Endodermal cell (in vitro differentiated cells): ENCODE measurements around the gene KDELR3. TPM values are rescaled to one million over a fixed set of nuclear protein-coding genes. Genes with fewer than 3 reads are reported as not detected.

Experiments used
- DNase-seq: peaks from one replicate; pipeline ENCODE4 v3.0.0-alpha.2; 2017
- H3K27ac ChIP-seq: 2 replicates; pipeline ENCODE4 v1.5.1; 2013; ENCODE audit warnings: mild to moderate bottlenecking, low read depth, low read length, moderate library complexity
- H3K27me3 ChIP-seq: 2 replicates; pipeline ENCODE4 v1.6.1; 2013; ENCODE audit warnings: mild to moderate bottlenecking, low read length, moderate library complexity; ENCODE audit not compliant: insufficient read depth, control insufficient read depth, poor library complexity, severe bottlenecking
- H3K36me3 ChIP-seq: 2 replicates; pipeline ENCODE4 v1.7.0; 2013; ENCODE audit warnings: mild to moderate bottlenecking, low read length, moderate library complexity; ENCODE audit not compliant: control insufficient read depth, insufficient read depth
- H3K4me1 ChIP-seq: one replicate; pipeline ENCODE4 v1.7.0; 2013; ENCODE audit warnings: low read length; ENCODE audit not compliant: control insufficient read depth, insufficient read depth
- H3K4me3 ChIP-seq: 2 replicates; pipeline ENCODE4 v1.5.1; 2013; ENCODE audit warnings: mild to moderate bottlenecking, low read length, moderate library complexity
- H3K9ac ChIP-seq: 2 replicates; pipeline ENCODE4 v1.6.1; 2013; ENCODE audit warnings: mild to moderate bottlenecking, low read length, moderate library complexity; ENCODE audit not compliant: poor library complexity, severe bottlenecking; ENCODE audit errors: extremely low read depth
- H3K9me3 ChIP-seq: 2 replicates; pipeline ENCODE4 v1.6.1; 2013; ENCODE audit warnings: mild to moderate bottlenecking, low read length, moderate library complexity; ENCODE audit not compliant: control insufficient read depth
- H3K27ac Mint-ChIP-seq: 2 replicates; pipeline ENCODE4 v1.8.0; 2020; ENCODE audit warnings: mixed read lengths
- H3K27me3 Mint-ChIP-seq: 2 replicates; pipeline ENCODE4 v1.8.0; 2021; ENCODE audit warnings: mild to moderate bottlenecking, mixed read lengths; ENCODE audit not compliant: insufficient read depth
- H3K36me3 Mint-ChIP-seq: 2 replicates; pipeline ENCODE4 v1.8.0; 2020; ENCODE audit warnings: low read depth, mixed read lengths
- H3K4me1 Mint-ChIP-seq: 2 replicates; pipeline ENCODE4 v1.8.0; 2020; ENCODE audit warnings: mixed read lengths
- H3K4me3 Mint-ChIP-seq: 2 replicates; pipeline ENCODE4 v1.8.0; 2020; ENCODE audit warnings: mild to moderate bottlenecking, moderate library complexity, mixed read lengths
- H3K9me3 Mint-ChIP-seq: 2 replicates; pipeline ENCODE4 v1.8.0; 2020; ENCODE audit warnings: mild to moderate bottlenecking, mixed read lengths
- WGBS, 2 experiments: methylation state at CpG; one replicate each; pipeline versions ENCODE4 v1.1.5 to v1.1.7; 2013; ENCODE audit warnings: missing lambda C conversion rate in 2 of 2, mixed read lengths in 1 of 2; ENCODE audit not compliant: insufficient coverage in 1 of 2, insufficient read length in 1 of 2; 5-methylcytosine and 5-hydroxymethylcytosine counted together
- total RNA-seq, 2 donors: library from RNA; stranded (reverse); fragmentation: NEBNext Ultra II Directional in 1 of 2; extraction: Animal tissue kit (Norgen Biotek cat#: 25700) in 1 of 2; gene quantifications; 2 replicates in 1 of 2; 3 replicates in 1 of 2; pipeline ENCODE4 v1.2.1, GENCODE V29; 2021
- TF ChIP-seq, protein P1 (sequence below): fragments of 200-600 bp; sonication (generic); conservative IDR thresholded peaks from 2 replicates; pipeline ENCODE4 v1.5.0; 2021; ENCODE audit warnings: antibody characterized with exemption, mild to moderate bottlenecking

KDELR3 gene
- total RNA-seq, 2 donors from 2014 or later: 11.4 to 14.9 TPM

DNA sequence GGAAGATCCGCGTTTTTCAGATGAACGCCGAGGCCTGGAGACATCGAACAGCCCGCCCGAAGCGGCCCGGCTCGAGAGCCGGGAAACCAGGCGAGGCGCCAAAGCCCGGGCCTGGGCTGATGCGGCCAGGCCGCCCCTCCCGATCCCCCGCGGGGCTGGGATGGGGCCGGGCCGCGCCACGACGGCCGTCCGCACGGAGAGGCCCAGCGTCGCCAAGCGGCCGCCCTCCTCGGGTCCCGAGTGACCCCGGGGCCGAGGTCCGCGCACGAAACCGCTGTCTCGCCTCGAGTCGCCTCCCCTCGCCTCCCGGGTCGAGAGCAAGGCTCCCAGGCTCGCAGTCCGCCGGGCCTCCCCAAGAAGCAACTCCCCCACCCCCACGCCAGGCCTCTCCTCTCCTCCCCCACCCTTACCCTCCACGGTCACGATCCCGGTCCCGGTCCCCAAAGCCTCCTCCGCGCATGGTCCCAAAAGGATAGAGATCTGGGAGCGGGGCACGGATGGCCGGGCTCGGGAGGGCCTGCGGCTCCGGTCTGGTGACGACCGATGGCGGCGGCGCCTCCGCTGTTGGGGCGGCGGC, 37.7 kb downstream of the KDELR3 start:
- H3K27ac ChIP-seq: peak overlapping the region; percentile 99
- H3K9ac ChIP-seq: peak overlapping the region; percentile 100
- peaks cover 38% of the 10 kb centered on the region for H3K36me3 ChIP-seq
- peaks cover 27% of the 10 kb centered on the region for H3K4me1 Mint-ChIP-seq
- no peak for DNase-seq
- 0 to 4% methylated on average over 14 to 68 of the region's 69 CpGs for WGBS, 2 experiments
- peaks cover 47% of the 10 kb centered on the region for H3K36me3 Mint-ChIP-seq
- TF ChIP-seq, protein P1, sequence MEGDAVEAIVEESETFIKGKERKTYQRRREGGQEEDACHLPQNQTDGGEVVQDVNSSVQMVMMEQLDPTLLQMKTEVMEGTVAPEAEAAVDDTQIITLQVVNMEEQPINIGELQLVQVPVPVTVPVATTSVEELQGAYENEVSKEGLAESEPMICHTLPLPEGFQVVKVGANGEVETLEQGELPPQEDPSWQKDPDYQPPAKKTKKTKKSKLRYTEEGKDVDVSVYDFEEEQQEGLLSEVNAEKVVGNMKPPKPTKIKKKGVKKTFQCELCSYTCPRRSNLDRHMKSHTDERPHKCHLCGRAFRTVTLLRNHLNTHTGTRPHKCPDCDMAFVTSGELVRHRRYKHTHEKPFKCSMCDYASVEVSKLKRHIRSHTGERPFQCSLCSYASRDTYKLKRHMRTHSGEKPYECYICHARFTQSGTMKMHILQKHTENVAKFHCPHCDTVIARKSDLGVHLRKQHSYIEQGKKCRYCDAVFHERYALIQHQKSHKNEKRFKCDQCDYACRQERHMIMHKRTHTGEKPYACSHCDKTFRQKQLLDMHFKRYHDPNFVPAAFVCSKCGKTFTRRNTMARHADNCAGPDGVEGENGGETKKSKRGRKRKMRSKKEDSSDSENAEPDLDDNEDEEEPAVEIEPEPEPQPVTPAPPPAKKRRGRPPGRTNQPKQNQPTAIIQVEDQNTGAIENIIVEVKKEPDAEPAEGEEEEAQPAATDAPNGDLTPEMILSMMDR: no peak
- H3K27me3 ChIP-seq: no peaks in the 10 kb centered on the region
- H3K4me3 ChIP-seq: peak overlapping the region; percentile 93
- no peaks in the 10 kb centered on the region for H3K9me3 ChIP-seq
- no peaks in the 10 kb centered on the region for H3K9me3 Mint-ChIP-seq
- peaks cover 3% of the 10 kb centered on the region for H3K4me1 ChIP-seq
- H3K27me3 Mint-ChIP-seq: no peaks in the 10 kb centered on the region
- peak overlapping the region; percentile 99 for H3K4me3 Mint-ChIP-seq
- H3K27ac Mint-ChIP-seq: peak overlapping the region; percentile 100

DNA sequence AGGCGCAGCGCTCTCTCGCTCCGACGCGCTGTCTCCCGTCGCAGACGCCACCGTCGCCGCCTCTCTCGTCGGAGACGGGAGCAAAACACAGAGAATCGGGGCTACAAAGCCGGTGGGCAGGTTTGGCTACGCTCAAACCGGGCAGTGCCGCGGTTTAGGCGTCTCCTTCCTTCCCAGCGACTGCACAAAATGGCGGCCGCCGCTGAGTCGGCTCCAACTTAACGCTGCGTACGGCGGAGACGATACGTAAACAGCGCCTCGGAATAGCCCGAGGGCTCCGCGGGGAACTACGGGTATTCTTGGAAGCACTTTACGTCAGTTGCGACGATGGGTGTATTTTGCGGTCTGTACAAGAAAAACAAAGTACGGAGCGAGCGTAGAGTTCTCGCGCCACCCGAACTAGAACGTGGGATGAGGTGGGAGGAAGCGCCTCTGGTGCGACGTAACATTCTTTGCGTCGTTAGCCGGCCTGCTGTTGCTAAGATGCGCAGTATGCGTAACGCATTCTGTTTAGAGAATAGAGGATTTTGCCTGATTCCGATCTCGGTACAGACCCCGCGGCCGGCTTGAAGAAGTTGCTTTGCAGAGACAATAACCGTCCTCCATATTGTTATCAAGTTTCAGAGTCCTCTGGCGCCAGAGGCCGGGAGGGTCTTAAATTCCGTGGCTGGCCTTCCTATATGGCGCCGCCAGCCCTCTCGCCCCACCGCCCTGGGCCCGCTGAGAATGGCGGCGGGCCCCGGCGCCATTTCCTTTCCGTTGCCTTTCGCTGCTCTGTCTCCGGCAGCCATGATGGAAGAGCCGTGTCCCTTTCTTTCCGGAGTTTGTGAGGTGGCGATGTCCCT, 38.4 kb downstream of the KDELR3 start, which contains the start of gene DDX17:
TSS of gene DDX17 (minus strand) at position 194 of the 845 bp plus-strand sequence.
- DNase-seq: peak; percentile 96
- Histone ChIP-seq H3K27ac (peak within 1 kb of the TSS; percentile 100), H3K4me3 (peak within 1 kb of the TSS; percentile 93), H3K9me3 (no peaks in the 10 kb centered on the region), H3K27me3 (no peaks in the 10 kb centered on the region), H3K36me3 (peaks cover 32% of the 10 kb centered on the region), H3K9ac (peak within 1 kb of the TSS; percentile 100), H3K4me1 (peaks cover 3% of the 10 kb centered on the region)
- Mint-ChIP-seq H3K27me3 (no peaks in the 10 kb centered on the region), H3K4me1 (peaks cover 27% of the 10 kb centered on the region), H3K9me3 (no peaks in the 10 kb centered on the region), H3K27ac (peak within 1 kb of the TSS; percentile 100), H3K4me3 (peak within 1 kb of the TSS; percentile 99), H3K36me3 (peaks cover 41% of the 10 kb centered on the region)
- 2 to 6% methylated on average over 33 to 83 of the region's 83 CpGs for WGBS, 2 experiments
- TF ChIP-seq, protein P1: no peak

DNA sequence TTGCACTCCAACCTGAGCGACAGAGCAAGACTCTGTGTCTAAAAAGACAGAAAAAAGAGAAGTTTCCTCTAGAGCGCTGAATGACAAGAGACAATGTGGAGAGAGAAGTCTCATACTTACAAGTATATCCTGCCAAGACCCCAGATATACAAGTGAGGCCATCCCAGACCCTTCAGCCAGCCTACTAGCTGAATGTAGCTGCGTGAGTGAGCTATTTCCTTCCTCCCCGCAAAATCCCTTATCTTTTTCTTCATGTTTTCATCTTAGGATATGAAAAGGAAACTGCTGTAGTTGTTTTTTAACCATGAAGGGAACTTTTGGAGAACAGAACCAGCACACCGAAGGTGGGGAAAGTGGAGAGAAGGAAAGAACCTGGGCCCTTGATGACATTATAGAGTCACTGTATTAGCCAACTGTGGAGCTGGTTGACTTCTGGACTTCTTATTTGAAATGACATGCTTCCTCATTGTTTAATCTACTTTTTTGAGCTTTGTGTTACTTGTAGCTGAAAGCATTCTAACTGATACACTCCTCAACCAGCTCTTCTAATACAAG, 42.6 kb downstream of the KDELR3 start:
- H3K4me1 Mint-ChIP-seq: peaks cover 6% of the 10 kb centered on the region
- no peak overlapping the region for H3K27ac Mint-ChIP-seq
- Histone ChIP-seq H3K9ac (no peak overlapping the region), H3K27ac (no peak overlapping the region), H3K36me3 (no peaks in the 10 kb centered on the region), H3K9me3 (no peaks in the 10 kb centered on the region), H3K4me1 (peaks cover 3% of the 10 kb centered on the region), H3K4me3 (no peak overlapping the region), H3K27me3 (no peaks in the 10 kb centered on the region)
- DNase-seq: no peak
- H3K9me3 Mint-ChIP-seq: no peaks in the 10 kb centered on the region
- H3K4me3 Mint-ChIP-seq: no peak overlapping the region
- 92 to 100% methylated on average over 2 to 5 of the region's 5 CpGs for WGBS, 2 experiments
- TF ChIP-seq, protein P1: no peak
- peaks cover 2% of the 10 kb centered on the region for H3K36me3 Mint-ChIP-seq
- no peaks in the 10 kb centered on the region for H3K27me3 Mint-ChIP-seq
